ENCODE measurements around the gene ACTN1. TPM values are rescaled to one million over a fixed set of nuclear protein-coding genes. Genes with fewer than 3 reads are reported as not detected.

Gene ACTN1
- total RNA-seq, 4 donors from 2014 or later: 48.1 to 90.4 (median 64.8) TPM

GRCh38 chr14:68925373-68925772 lies 53.7 kb downstream of the ACTN1 start:
- Histone ChIP-seq H3K36me3 (peaks cover 0 to 3% of the 10 kb centered on the region in 2 donors), H3K27ac (no peak overlapping the region), H3K4me3 (replicated peaks in 1 of 3) (no peak overlapping the region), H3K27me3 (no peaks in the 10 kb centered on the region), H3K4me1 (no peaks in the 10 kb centered on the region), H3K9me3 (no peaks in the 10 kb centered on the region)
- no peak for DNase-seq
- intact Hi-C loops (cut with DNase I): no loop called here
- TF ChIP-seq POLR2A (IDR thresholded peaks at IDR 0.05): no peak
- no peak for TF ChIP-seq CTCF (IDR thresholded peaks at IDR 0.05)
- WGBS, 2 donors: 97 to 98% methylated on average over 9 to 10 of the region's 10 CpGs

GRCh38 chr14:68924186-68925158 lies 54.6 kb downstream of the ACTN1 start:
- TF ChIP-seq POLR2A (IDR thresholded peaks at IDR 0.05): no peak
- no peak for TF ChIP-seq CTCF (IDR thresholded peaks at IDR 0.05)
- H3K4me3 ChIP-seq (replicated peaks in 1 of 3): no peak overlapping the region
- H3K27ac ChIP-seq: no peak overlapping the region
- H3K27me3 ChIP-seq: no peaks in the 10 kb centered on the region
- intact Hi-C loops (cut with DNase I): no loop called here
- peaks cover 0 to 4% of the 10 kb centered on the region in 2 donors for H3K4me1 ChIP-seq
- peaks cover 0 to 3% of the 10 kb centered on the region in 2 donors for H3K36me3 ChIP-seq
- 75 to 85% methylated on average over 12 of the region's 12 CpGs for WGBS, 2 donors
- no peak for DNase-seq
- H3K9me3 ChIP-seq: no peaks in the 10 kb centered on the region

- WGBS, 2 donors: 84 to 85% methylated on average over 7 of the region's 7 CpGs
- Histone ChIP-seq H3K27ac (no peak overlapping the region), H3K9me3 (no peaks in the 10 kb centered on the region), H3K4me1 (peaks cover 4 to 9% of the 10 kb centered on the region in 2 donors), H3K4me3 (replicated peaks in 1 of 3) (no peak overlapping the region), H3K36me3 (peaks cover 0 to 3% of the 10 kb centered on the region in 2 donors), H3K27me3 (no peaks in the 10 kb centered on the region)
- TF ChIP-seq CTCF (IDR thresholded peaks at IDR 0.05): no peak
- TF ChIP-seq POLR2A (IDR thresholded peaks at IDR 0.05): no peak
- intact Hi-C loops (cut with DNase I): no loop called here
- DNase-seq: no peak
Observed at GRCh38 chr14:68922886-68923285, 56.2 kb downstream of the ACTN1 start.

- no peaks in the 10 kb centered on the region for H3K27me3 ChIP-seq
- no peaks in the 10 kb centered on the region for H3K9me3 ChIP-seq
- H3K27ac ChIP-seq: no peak overlapping the region
- H3K4me1 ChIP-seq: peaks cover 4 to 9% of the 10 kb centered on the region in 2 donors
- H3K4me3 ChIP-seq (replicated peaks in 1 of 3): no peak overlapping the region
- peaks cover 0 to 3% of the 10 kb centered on the region in 2 donors for H3K36me3 ChIP-seq
- no peak for TF ChIP-seq CTCF (IDR thresholded peaks at IDR 0.05)
- no peak for TF ChIP-seq POLR2A (IDR thresholded peaks at IDR 0.05)
- DNase-seq: no peak
- 60 to 75% methylated on average over 1 to 4 of the region's 6 CpGs for WGBS, 2 donors
- intact Hi-C loops (cut with DNase I): no loop called here
Observed at GRCh38 chr14:68922201-68922621, 56.9 kb downstream of the ACTN1 start.

GRCh38 chr14:68921666-68922065 lies 57.4 kb downstream of the ACTN1 start:
- DNase-seq: no peak
- no peak for TF ChIP-seq POLR2A (IDR thresholded peaks at IDR 0.05)
- TF ChIP-seq CTCF (IDR thresholded peaks at IDR 0.05): no peak
- H3K27me3 ChIP-seq: no peaks in the 10 kb centered on the region
- no peaks in the 10 kb centered on the region for H3K9me3 ChIP-seq
- intact Hi-C loops (cut with DNase I): no loop called here
- peaks cover 0 to 3% of the 10 kb centered on the region in 2 donors for H3K36me3 ChIP-seq
- H3K4me3 ChIP-seq (replicated peaks in 1 of 3): no peak overlapping the region
- peaks cover 4 to 9% of the 10 kb centered on the region in 2 donors for H3K4me1 ChIP-seq
- no peak overlapping the region for H3K27ac ChIP-seq
